B cell (primary cell): ENCODE results near the gene MAMLD1.

Source experiments
- CTCF ChIP-seq: fragments of 200-600 bp; IDR thresholded peaks from one replicate; pipeline ENCODE4 v1.8.0; 2022; ENCODE audit warnings: antibody characterized with exemption, mild to moderate bottlenecking
- EZH2 ChIP-seq: IDR thresholded peaks from 2 replicates; pipeline ENCODE4 v1.6.1; 2012; ENCODE audit warnings: borderline replicate concordance, low read depth, mild to moderate bottlenecking, moderate library complexity, low read length; ENCODE audit not compliant: insufficient read depth, poor library complexity, severe bottlenecking

- no peak for TF ChIP-seq EZH2
- TF ChIP-seq CTCF: no peak
Observed at GRCh38 chrX:150409964-150410363, 46.8 kb downstream of the MAMLD1 start.
